ENCODE results near the gene GLDN.

Gene GLDN

DNA sequence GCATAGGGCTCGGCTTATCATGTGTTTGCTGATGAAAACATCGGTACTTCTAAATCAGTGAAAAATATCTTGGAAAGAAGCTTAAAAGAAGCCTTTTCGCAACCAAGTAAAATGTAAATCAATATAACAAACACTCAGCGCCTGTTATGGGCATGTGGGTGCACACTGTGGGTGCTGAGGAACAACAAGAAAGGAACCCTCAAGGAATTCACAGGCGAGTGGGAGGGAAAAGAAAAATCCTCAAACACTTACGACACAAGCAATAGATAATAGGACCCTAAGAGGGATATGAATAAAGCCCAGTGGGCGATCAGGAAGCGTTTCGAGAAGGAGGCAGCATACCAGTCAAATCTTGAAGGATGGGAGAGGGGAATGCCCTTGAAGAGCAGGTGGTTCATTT lies 21.9 kb downstream of the GLDN start:
- DNase-seq = no peak

DNA sequence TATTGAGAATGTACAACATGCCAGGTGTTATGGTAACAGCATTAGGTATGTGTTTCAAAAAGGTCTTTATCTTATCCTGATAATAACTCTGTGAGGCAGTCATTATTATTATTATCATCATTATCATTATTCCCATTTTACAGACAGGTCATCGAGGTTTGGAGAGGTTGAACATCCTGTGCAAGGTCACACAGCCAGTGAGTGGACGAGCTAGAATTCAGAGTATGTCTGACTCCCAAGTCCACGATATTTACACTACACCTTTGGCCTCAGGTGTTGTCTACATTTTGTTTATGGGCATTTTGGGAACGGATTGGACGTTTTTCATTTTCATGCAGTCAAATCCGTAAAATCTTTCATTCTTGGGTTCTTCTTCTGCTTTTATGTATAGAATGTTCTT lies 24.0 kb downstream of the GLDN start:
- no peak for DNase-seq

DNA sequence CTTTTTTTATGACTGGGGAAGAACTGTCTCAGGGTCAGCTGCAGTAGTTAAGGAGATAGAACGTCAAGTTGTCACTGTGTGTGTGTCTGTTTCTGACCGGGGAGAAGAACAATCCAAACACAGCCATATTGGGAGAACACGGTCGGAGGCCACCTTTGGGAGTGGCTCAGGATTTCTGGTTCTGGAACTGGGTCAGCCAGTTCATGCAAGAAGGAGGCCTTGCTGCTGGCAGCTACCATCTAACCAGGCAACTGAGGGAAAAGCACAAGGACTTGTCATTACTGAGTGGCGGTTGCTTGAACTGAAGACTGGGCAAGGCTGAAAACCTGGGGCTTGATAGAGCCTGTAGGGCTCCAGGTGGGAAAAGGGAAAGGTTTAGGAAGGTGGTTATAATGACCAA lies 24.6 kb downstream of the GLDN start:
- no peak for DNase-seq

DNA sequence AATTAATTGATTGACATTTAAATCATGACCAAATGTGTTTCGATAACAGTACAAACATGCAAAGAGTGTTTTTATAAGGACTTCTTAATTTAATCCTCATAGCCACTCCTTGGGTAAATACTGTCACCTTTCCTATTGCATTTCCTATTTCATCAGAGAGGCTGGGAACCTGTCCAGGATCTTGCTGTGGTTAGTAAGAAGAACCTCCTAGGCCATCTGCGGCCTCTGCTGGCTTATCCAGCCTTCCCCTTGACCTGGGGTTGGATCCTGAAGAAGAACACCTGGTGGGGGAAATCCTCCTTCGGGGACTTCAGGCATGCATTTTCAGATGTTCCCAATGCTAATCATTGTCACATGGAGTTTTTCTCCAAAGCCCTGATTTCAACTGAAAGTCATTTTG lies 25.5 kb downstream of the GLDN start:
- DNase-seq = no peak

DNA sequence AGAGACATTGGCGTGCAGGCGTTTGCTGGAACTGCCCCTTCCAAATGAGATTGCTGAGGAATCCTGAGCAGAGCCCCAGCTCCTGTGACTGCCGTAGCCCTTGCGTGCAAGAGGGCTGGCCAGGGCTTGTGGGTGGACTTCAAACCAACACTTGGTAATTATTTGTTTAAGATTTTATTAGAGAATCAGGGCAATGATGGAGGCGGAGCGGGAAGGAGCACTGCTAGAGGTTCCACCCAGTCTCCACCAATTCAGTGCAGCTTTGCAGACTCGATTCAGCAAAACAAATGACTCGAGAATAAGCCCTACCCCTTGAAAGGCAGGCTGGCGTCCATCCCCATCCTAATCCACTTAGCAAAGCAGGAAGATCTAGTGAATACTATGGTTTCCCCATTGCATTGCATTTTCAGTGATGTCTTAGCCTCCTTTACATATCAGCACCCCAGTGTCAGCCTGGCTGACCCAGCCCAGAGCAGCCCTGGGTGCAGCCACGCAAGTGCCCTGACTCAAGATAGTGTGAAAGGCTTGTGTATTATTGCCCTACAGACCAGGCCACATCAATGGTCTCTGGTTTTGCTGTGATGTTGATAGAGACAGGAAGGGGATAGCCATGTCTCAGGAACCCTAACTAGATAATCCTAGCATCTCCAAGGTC lies 26.0 kb downstream of the GLDN start:
- no peak for DNase-seq

DNA sequence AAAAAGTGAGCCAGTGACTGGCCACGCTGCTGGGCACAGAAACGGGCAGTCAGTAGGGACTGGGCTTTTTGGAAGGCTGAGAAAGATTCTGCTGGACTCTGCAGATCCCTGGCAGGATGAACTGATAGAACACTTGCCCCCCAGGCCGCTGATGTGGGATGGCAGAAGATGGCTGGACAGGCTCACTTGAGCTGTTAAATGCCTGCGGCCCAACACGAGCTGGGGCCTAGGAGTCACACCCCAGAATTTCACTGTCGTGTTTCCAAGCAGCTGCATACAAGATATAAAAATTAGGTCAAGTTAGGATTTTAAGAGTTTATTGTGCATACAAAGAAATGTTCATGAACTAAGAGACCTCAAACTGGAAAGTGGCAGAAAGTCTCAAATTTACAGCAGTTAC lies 26.9 kb downstream of the GLDN start:
- no peak for DNase-seq

DNA sequence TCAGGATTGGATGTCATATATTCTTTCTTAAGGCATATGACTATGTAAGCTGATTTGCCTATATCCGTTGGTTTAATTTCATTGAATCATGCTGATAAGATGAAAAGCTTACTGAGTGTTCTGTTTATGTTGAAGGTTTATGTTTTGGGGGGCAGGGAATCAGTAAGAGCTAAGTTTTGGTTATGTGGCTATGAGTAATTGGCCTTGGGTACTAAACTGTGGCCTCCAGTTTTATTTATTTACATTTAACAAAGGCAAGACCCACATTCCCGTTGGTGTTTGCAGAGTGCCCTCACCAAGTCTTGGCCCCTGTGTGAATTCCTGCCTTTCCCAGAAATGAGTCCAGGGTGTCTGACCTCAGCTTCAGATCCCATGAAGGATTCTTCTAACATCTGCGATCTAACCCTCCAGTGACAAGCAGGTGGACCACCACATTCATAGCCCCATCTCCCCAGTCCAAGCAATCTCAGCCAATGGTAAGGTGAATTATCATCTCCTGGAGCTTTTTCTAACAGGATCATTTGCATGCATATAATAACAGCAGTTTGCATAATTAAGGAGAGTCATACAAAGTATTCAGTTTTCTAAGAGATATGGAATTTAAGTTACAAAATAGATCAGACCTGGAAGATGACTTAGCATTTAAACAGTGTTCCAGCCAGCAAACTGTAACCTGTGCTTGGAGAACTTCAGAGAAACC lies 27.4 kb downstream of the GLDN start:
- DNase-seq = no peak

DNA sequence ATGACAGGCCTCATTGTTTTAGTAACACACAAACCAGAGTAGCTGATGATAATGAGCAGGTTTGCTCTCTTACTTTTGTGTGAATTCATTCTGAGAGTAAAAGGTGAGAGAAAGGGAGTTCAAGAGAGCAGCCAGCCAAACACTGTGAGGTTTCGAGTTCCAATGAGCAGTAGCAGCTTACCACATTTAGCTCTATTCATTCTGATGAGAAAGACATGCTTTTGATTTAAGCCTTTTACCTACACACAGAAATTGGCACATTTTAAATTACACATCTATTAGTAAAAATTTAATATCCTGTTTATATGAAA lies 28.0 kb downstream of the GLDN start:
- no peak for DNase-seq

DNA sequence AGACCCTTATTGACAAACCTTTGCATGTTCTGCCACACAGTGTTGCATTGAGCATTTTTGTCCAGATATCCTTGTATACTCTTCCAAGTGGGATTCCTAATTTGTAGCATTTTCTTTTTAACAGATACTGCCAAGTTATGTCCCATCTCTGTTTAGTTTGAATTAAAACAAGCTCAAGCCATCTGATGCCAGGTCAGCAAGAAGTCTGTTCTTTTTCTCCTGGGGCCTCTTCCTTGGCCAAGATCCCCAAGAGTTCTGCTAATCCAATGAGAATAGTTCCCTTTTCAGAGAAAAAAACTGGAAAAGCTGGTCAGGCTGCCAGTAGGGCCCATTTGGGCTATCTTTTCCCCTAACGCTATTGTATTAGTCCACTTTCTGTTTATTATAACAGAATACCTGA lies 29.8 kb downstream of the GLDN start:
- no peak for DNase-seq

DNA sequence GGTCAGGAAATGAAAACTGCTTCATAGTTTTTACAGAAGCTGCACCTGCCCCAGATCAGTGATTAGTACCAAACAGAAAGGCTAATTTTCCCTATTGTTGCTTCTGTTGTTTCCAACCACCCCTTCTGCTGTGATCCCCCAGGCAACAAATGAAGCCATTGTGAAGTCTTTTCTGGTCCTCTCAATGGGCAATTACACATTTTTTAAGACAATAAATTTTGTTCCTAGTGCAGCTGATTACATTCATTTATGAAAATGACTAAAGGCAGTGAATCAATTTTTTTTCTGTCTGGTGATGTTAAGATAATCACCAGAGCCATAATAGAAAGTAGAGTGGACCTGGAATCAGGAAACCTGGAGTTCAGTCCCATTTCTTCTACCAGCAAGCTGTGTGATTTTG lies 32.7 kb downstream of the GLDN start:
- no peak for DNase-seq

DNA sequence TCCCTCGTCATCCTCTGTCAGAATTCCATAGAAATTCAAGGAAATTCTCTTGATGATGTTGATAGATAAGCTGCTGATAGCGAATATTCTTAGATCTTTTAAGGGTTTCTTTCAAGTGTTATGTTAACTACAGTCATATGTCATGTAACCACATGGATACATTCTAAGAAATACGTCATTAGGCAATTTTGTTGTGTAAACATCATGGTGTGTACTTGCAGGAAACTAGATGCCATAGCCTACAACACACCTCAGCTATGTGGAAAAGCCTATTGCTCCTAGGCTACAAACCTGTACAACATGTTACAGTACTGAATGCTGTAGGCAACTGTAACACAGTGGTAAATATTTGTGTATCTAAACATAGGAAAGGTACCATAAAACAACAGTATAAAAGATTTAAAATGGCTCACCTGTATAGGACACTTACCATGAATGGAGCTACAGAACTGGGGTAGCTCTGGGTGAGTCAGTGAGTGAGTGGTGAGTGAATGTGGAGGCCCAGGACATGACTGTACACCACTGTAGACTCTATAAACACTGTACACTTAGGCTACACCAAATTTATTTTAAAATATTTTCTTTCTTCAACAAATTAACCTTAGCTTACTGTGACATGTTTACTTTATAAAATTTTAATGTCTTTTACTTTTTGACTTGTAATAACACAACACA lies 34.6 kb downstream of the GLDN start:
- no peak for DNase-seq

DNA sequence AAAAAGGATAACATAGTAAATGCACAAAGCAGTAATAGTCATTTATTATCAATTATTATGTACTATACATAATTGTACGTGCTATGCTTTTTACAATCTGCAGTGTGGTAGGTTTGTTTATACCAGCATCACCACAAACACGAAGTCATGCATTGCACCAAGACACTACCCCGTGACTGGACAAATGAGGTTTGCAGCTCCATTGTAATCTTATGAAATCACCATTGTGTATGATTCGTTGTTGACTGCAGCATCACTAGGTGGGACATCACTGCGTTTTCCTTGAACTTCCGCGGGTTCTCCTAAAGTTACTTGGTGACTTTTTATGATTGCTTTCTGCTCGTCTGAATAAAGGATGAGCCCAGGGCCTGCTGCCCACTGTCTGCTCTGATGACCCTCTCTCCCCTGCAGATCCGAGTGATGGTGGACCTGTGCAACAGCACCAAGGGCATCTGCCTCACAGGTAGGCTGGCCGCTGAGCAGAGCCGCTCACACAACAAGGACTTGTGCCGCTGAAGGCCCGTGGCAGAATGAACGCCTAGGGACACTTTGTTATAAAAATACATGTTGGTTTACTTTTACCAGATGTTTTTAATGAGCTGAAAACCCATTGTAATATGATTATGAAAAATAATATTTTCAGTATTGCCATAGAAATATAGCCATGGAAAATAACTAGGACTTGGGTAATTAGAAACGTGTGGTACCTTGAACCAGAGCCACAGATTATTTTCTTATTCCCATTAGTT lies 35.8 kb downstream of the GLDN start:
- no peak for DNase-seq

DNA sequence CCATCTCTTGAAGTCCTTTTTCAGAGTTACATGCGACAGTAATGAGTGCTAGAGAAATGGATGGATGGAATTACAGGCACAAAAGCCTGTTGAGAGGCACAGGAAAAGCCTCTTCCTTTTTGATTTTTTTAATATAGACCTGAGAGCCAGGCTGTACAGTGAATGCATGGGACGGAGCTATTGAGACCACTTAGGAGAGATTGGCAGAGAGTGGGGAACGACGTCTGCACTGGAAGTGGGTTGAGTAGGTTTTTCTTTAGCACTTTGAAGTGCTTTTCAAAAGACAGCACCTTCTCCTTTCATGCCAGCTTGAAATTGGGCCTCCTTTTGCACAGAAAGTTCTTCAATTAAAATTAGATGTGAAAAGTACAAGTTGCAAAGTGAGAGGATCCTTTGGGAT lies 37.0 kb downstream of the GLDN start:
- DNase-seq = no peak

DNA sequence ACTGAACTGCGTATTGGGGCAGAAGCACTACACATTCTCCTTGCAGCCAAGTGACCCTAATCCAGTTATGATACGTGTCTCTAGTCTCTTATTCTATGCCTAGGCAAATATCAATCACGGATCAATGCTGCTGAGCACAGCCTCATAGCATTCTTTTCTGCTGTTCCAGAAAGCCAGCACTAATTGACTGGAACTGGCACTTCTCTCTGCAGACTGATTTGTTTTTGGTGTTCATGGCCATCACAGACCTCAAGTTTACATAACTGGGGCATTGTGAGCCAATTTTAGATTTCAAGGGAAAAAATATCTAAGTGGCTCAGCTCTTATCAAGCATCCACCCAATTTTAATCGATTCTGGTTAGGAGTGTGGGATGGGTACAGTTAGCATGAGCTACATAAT lies 37.9 kb downstream of the GLDN start:
- no peak for DNase-seq

DNA sequence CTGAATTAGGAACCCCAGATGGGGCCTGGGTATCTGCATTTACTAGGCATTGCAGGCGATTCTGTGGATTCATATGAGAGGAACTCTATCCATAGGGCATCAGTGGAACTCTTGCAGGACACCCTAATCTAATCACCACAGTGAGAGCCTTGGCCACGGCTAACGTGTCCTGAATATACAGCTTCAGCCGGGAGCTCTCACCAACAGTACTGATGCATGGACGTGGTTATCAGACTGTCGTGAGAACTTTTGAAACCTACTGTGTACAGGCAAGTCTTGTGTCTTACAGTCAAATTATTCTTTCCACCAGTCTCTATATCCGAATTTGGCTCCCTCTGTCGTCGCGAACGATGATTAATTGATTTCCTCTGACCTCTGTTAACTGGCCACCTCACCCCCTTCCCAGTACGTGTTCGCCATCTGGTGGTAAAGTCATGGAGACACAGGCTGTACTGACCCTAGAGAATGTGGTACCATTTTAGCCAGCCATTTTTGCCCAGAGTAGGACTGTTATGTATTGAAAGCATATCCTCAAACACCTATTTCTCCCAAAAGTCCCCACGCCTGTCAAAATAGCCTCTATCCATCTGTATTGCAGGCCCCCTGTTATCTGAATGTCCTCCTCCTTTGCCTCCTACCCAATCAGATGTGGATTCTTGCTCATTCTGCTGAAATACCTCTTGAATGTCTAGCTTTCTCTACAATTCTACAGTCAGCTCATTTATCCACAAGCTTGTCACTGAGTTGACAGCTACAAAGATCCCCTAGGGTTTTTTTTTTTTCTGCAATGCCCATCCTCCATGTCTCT lies 39.7 kb downstream of the GLDN start:
- peak; percentile 24 for DNase-seq

DNA sequence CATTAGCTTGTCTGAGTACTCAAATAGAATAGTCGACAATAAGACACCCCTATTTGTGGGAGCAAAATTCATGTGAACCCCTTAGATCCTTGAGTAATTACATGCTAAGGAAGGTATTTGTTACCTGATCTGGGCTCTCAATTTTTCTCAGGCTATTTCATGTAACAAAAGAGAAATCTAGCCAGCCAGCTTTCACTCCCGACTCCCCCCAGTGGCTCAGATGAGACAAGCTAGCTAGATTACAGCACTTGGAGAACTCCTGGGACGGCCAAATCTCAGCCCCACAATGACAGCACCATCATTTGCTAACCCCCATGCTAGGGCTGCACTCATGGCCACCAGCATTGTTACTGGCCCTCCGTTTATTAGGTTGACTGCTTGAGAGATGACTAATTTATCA lies 41.3 kb downstream of the GLDN start:
- no peak for DNase-seq

DNA sequence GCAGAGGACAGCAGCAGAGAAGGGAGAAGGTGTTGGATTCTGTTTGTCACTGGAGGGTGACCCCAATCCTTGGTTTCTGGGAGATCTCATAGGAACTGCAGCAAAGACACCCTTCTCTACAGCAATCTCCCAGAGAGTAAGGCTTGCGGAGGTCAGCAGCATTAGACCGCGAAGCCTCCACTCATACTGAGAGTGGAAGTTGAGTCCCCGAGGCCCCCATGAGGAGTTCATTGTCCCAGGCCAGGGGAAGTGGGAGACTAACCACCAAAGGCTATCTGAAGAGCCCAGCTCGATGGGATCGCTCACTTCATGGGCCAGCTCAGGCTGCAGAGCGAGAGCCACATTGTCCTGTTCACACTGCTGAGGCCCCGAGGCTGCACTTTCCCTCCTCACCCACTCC lies 44.6 kb downstream of the GLDN start:
- DNase-seq = no peak

DNA sequence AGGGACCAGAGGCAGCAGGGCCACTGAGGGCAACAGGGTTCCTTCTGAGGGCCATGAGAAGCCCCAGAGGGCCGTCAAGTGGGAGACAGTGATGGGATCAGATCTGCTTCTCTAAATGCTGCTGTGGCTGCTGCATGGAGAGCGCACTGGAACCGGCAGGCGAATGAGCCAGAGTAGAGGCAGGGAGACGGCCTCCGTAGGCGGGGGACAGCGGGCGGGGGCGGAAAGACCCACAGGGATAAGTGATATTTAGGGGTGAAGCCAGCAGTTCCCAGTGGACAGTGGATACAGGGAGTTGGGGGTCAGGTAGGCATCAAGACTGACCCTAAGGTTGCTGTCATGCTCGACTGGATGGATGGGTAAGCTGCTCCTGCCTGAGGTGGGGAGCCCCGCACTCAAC lies 45.0 kb downstream of the GLDN start:
- DNase-seq = no peak

DNA sequence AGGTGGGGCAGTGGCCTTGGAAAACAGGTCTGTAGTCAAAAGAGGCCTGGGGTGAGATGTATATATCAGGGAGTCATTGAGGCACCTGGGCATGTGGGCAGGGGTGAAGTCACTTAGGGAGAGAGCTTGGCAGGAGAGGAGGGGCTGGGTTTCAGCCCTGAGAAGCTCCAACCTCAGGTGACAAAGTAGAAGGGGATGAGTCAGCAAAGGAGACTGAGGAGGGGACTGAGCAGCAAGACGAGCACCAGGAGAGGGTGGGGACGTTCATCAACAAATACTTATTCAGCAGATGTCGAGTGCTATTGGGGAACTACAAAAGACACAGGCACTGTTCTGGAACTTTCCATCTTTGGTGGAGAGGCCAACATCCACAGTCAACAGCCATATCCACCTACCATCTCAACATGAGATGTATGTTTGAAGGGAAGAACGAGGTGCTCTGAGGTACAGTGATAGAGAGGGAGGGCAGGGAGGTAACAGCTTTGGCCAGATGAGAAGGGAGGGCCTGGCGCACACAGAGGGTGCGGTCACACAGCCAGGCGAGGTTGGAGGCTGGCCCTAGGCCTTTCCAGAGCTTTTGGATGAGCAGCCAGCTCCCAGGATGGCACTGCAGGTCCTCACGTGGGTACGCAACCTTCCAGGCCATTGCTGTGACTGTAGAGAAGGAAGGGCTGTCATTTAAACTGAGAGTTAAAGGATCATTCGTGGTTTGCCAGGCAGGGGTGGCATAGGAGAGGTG lies 45.7 kb downstream of the GLDN start:
- DNase-seq = no peak

DNA sequence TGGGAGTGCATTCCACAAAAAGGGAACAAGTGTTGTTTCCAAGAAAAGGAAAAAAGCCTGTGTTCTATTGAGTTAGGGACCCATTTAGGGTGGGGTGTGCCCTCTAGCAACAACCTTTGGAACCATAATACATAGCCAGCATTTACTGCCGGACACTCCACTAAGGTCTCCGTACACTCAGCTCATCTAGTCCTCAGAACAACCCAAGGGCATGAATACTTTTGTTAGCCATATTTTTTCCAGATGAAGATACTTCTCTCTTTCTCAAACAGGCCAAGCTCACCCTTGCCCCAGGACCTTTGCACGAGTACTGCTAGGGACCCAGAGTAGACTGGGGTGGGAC lies 46.2 kb downstream of the GLDN start:
- no peak for DNase-seq

DNA sequence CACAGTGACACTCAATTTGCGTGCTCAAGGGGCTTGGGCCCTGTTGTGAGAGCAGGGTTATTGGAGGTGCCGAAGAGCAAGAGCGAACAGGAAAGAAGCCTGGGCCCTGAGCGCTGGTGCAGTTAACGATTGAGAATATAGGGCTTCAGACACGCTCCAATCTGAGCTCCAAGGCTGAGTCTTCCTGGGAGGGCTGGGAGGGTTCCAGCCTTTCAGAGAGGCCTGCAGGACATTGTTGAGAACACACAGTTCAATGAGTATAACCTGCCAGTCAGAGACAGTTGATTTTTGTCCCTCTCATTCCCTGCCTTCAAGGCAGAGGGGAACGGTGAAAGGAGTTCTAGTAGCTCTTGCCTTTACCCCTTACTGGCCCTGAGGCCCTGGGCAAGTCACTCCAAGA lies 47.3 kb downstream of the GLDN start:
- no peak for DNase-seq

DNA sequence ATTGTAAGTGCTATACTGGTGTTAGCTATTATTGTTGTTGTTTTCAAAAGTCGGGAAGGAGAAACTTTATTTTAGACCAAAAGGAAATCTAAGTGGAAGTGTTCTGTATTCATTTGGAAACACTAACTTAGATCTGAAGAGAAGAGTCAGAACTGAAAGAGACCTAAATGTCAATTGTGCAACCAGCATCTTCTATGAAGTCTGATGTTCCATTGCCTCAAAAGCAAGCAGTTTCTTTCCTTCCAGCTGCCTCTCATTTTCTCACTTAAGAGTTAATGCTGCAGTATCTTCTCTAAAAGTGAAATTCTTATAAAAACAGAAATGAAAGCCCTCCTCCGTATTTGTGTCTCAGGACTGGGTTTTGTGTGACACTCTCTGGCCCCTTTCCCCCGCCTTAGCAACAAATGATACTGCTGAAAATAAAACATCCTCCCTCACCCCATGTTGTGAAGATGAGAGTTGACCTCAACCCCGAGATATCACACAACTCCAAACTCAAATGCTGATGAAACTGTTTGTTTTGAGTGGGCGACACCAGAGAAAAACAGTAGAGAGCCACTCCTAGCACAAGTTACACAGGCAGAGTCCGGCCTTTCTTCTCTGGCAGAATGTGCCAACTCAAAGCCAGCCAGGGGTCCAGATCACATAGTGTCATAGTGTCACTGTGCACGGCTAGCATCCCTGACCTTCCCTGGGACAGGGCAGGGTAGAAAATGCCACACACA lies 48.9 kb downstream of the GLDN start:
- no peak for DNase-seq
